ENCODE data around the gene FRMPD4. TPM values are rescaled to one million over a fixed set of nuclear protein-coding genes. Genes with fewer than 3 reads are reported as not detected.

The FRMPD4 gene
- total and polyA plus RNA-seq, 10 of the 15 experiments (the other 5 are each of a cell fraction or from before 2014, with no cell fraction given), result not detected

DNA sequence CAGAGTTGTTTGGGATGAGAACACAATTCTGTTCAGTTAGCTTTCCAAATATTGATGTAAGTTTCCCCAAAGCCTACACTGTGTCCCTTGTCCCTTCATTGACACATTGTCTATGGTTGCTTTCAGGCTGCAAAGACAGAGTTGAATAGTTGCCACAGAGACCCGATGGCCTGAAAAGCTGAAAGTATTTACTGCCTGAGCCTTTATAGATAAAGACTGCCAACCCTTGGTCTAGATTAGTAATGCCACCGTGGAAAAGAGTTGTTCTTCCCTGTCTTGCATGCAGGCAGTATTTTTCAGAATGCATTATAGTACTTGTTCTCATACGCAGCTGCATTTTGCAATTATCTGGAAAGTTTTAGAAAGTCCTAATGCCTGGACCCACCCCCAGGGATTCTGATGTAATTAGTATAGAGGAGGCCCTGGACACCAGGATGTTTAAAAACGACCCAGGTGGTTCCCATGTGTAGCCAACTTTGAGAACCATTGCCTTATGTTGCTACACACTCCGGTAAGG lies 180.8 kb downstream of the FRMPD4 start:
- TF ChIP-seq NFYB (IDR thresholded peaks at IDR 0.05; ENCODE audit: insufficient read depth, low read depth, low read length) (no peak), FOS (IDR thresholded peaks at IDR 0.05; ENCODE audit: borderline replicate concordance, extremely low read depth, insufficient read length) (no peak), KAT2A (conservative IDR thresholded peaks at IDR 0.05; ENCODE audit: control insufficient read depth, low read depth, low read length) (no peak), PML (IDR thresholded peaks at IDR 0.05; ENCODE audit: low read length) (no peak), RAD21 (IDR thresholded peaks at IDR 0.05; ENCODE audit: insufficient read depth, low read depth, low read length) (no peak), MEF2A (IDR thresholded peaks at IDR 0.05; ENCODE audit: insufficient read depth, low read depth, low read length) (no peak)
- TF ChIP-seq, protein P1, sequence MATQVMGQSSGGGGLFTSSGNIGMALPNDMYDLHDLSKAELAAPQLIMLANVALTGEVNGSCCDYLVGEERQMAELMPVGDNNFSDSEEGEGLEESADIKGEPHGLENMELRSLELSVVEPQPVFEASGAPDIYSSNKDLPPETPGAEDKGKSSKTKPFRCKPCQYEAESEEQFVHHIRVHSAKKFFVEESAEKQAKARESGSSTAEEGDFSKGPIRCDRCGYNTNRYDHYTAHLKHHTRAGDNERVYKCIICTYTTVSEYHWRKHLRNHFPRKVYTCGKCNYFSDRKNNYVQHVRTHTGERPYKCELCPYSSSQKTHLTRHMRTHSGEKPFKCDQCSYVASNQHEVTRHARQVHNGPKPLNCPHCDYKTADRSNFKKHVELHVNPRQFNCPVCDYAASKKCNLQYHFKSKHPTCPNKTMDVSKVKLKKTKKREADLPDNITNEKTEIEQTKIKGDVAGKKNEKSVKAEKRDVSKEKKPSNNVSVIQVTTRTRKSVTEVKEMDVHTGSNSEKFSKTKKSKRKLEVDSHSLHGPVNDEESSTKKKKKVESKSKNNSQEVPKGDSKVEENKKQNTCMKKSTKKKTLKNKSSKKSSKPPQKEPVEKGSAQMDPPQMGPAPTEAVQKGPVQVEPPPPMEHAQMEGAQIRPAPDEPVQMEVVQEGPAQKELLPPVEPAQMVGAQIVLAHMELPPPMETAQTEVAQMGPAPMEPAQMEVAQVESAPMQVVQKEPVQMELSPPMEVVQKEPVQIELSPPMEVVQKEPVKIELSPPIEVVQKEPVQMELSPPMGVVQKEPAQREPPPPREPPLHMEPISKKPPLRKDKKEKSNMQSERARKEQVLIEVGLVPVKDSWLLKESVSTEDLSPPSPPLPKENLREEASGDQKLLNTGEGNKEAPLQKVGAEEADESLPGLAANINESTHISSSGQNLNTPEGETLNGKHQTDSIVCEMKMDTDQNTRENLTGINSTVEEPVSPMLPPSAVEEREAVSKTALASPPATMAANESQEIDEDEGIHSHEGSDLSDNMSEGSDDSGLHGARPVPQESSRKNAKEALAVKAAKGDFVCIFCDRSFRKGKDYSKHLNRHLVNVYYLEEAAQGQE (IDR thresholded peaks at IDR 0.05; ENCODE audit: low read depth, low read length), result no peak
- ChIA-PET POLR2A (no interaction called here), RAD21 (ENCODE audit: unreplicated experiment) (no interaction called here), CTCF (interaction anchor here (0.7 kb wide), 1 partner anchor 22 kb away, joined by 3 read pairs; no protein-coding TSS in a partner anchor), SMC1A (ENCODE audit: uncharacterized antibody, unreplicated experiment) (no interaction called here)
- no peak for ATAC-seq
- Histone ChIP-seq H3K4me2 (ENCODE audit: control insufficient read depth, insufficient read depth) (no peak overlapping the region), H3K79me2 (ENCODE audit: control insufficient read depth, insufficient read depth, low read length) (no peaks in the 10 kb centered on the region), H3K36me3 (ENCODE audit: control insufficient read depth in 2 of 2, insufficient read depth in 2 of 2, low read length in 1 of 2) (no peaks in the 10 kb centered on the region), H3K4me1 (ENCODE audit: control insufficient read depth, insufficient read depth, low read length) (no peaks in the 10 kb centered on the region), H3K9ac (ENCODE audit: control insufficient read depth, insufficient read depth, low read length) (no peak overlapping the region), H3K27ac (ENCODE audit: control insufficient read depth, insufficient read depth) (no peak overlapping the region), H4K20me1 (ENCODE audit: control insufficient read depth, insufficient read depth) (no peaks in the 10 kb centered on the region), H3K27me3 (replicated peaks in 1 of 2; ENCODE audit: control insufficient read depth in 2 of 2, insufficient read depth in 2 of 2, low read length in 1 of 2) (no peaks in the 10 kb centered on the region), H2AFZ (ENCODE audit: control insufficient read depth, low read depth, low read length) (no peak overlapping the region), H3K4me3 (no peak overlapping the region), H3K9me3 (replicated peaks; ENCODE audit: control insufficient read depth, insufficient read depth, low read length) (no peaks in the 10 kb centered on the region)
- no peak for DNase-seq (ENCODE audit: low read depth, low spot score)
- FAIRE-seq, result no peak
- BruUV-seq (replicated peaks), result no TSS peak
- in situ Hi-C loops (cut with MboI) (no loop called here), intact Hi-C loops (cut with micrococcal nuclease; ENCODE audit: unreplicated experiment) (no loop called here)
- 30% methylated on average over 5 of the region's 5 CpGs for WGBS (ENCODE audit: insufficient coverage, insufficient replicate concordance, low lambda C conversion rate, missing lambda C conversion rate)

Measured in GM12878 (cell line).